ENCODE results near the gene CRIP2. TPM values are rescaled to one million over a fixed set of nuclear protein-coding genes. Genes with fewer than 3 reads are reported as not detected.

CRIP2 gene
- total and polyA plus RNA-seq, 2 of the 13 experiments (the other 11 are each of a cell fraction or from before 2014, with no cell fraction given) = 31.6 to 37.9 TPM

- no peak for TF ChIP-seq RXRB (CRISPR knock-in tag; IDR thresholded peaks at IDR 0.05; ENCODE audit: borderline replicate concordance)
- TF ChIP-seq NKX3-1 (CRISPR knock-in tag; IDR thresholded peaks at IDR 0.05) = no peak
- TF ChIP-seq CREM (IDR thresholded peaks at IDR 0.05) = no peak
- no peak for TF ChIP-seq CREM (CRISPR knock-in tag; IDR thresholded peaks at IDR 0.05)
- TF ChIP-seq ZNF234 (CRISPR knock-in tag; conservative IDR thresholded peaks at IDR 0.05) = no peak
- TF ChIP-seq ZNF564 (CRISPR knock-in tag; IDR thresholded peaks at IDR 0.05) = no peak
- TF ChIP-seq CEBPG (CRISPR knock-in tag; IDR thresholded peaks at IDR 0.05) = no peak
- peak; percentile 60; the same call in 1 of the 2 replicates for TF ChIP-seq NFIB (CRISPR knock-in tag; IDR thresholded peaks at IDR 0.05; ENCODE audit: borderline replicate concordance)
- TF ChIP-seq ZKSCAN8 (CRISPR knock-in tag; IDR thresholded peaks at IDR 0.05; ENCODE audit: borderline replicate concordance) = no peak
- TF ChIP-seq PAWR (CRISPR knock-in tag; IDR thresholded peaks at IDR 0.05; ENCODE audit: borderline replicate concordance) = no peak
- no peak for TF ChIP-seq CSRNP2 (CRISPR knock-in tag; conservative IDR thresholded peaks at IDR 0.05; ENCODE audit: low read depth)
- no peak for TF ChIP-seq ZBTB44 (CRISPR knock-in tag; IDR thresholded peaks at IDR 0.05)
- TF ChIP-seq SIN3A (IDR thresholded peaks at IDR 0.05; ENCODE audit: borderline replicate concordance, low read depth, low read length) = no peak
- TF ChIP-seq SKIL (CRISPR knock-in tag; IDR thresholded peaks at IDR 0.05; ENCODE audit: borderline replicate concordance) = no peak
- TF ChIP-seq TRIM22 (IDR thresholded peaks at IDR 0.05) = no peak
- no peak for TF ChIP-seq ZFP36L2 (CRISPR knock-in tag; IDR thresholded peaks at IDR 0.05)
- TF ChIP-seq DR1 (CRISPR knock-in tag; IDR thresholded peaks at IDR 0.05) = 0 out of 2 replicates have a peak, but pooled peaks have one; percentile 1
- TF ChIP-seq TSC22D2 (CRISPR knock-in tag; IDR thresholded peaks at IDR 0.05; ENCODE audit: borderline replicate concordance) = no peak
- TF ChIP-seq ZBTB14 (CRISPR knock-in tag; IDR thresholded peaks at IDR 0.05) = no peak
- TF ChIP-seq HNRNPUL1 (IDR thresholded peaks at IDR 0.05; ENCODE audit: low read depth, low read length) = no peak
- no peak for TF ChIP-seq NFE2L1 (CRISPR knock-in tag; IDR thresholded peaks at IDR 0.05; ENCODE audit: borderline replicate concordance)
- no peak for TF ChIP-seq ZNF484 (CRISPR knock-in tag; IDR thresholded peaks at IDR 0.05; ENCODE audit: borderline replicate concordance, low read depth)
Measured at GRCh38 chr14:105488781-105489541, 14.3 kb downstream of the CRIP2 start (continued).

Data from HepG2 (cell line).